Measurements from ENCODE around the gene THOP1. TPM values are rescaled to one million over a fixed set of nuclear protein-coding genes. Genes with fewer than 3 reads are reported as not detected.

THOP1 gene
- total RNA-seq, 1 experiment from 2014 or later: 85.8 TPM

- POLR2A ChIA-PET (ENCODE audit: unreplicated experiment): no interaction called here
- no peaks in the 10 kb centered on the region for H3K27me3 ChIP-seq (ENCODE audit: insufficient read depth, low read depth)
- no peaks in the 10 kb centered on the region for H3K9me3 ChIP-seq (ENCODE audit: insufficient read depth, low read depth)
- CTCF ChIA-PET: no interaction called here
- H3K79me2 ChIP-seq (ENCODE audit: low read depth): peaks cover 76% of the 10 kb centered on the region
- peaks cover 8% of the 10 kb centered on the region; the same call in 1 of the 2 replicates for H3F3A ChIP-seq (ENCODE audit: insufficient read depth, low read depth)
- peaks cover 10% of the 10 kb centered on the region; the same call in 1 of the 2 replicates for H3K4me1 ChIP-seq (replicated peaks; ENCODE audit: insufficient read depth)
- TF ChIP-seq EZH2 (IDR thresholded peaks at IDR 0.05; ENCODE audit: low read depth): no peak
- H4K20me1 ChIP-seq (ENCODE audit: insufficient read depth): peaks cover 14% of the 10 kb centered on the region
- DNase-seq: no peak
- no TSS peak for BruUV-seq (replicated peaks)
- H3K36me3 ChIP-seq (ENCODE audit: low read depth): no peaks in the 10 kb centered on the region
- H3K27ac ChIP-seq: no peak overlapping the region
- no peak overlapping the region for H2AFZ ChIP-seq
- H3K4me3 ChIP-seq: no peak overlapping the region
- H3K9me2 ChIP-seq (ENCODE audit: insufficient read depth): no peaks in the 10 kb centered on the region
- intact Hi-C loops (cut with micrococcal nuclease; ENCODE audit: unreplicated experiment): no loop called here
- no peak overlapping the region for H3K4me2 ChIP-seq
These were observed 5.0 kb upstream of the THOP1 start for GRCh38 chr19:2780284-2780683.

- peak overlapping the region; percentile 89 for H3K4me2 ChIP-seq
- no peaks in the 10 kb centered on the region for H3K27me3 ChIP-seq (ENCODE audit: insufficient read depth, low read depth)
- intact Hi-C loops (cut with micrococcal nuclease; ENCODE audit: unreplicated experiment): no loop called here
- no TSS peak for BruUV-seq (replicated peaks)
- ChIA-PET CTCF (interaction anchor here (0.6 kb wide), 1 partner anchor 65 kb away, joined by 3 read pairs; no protein-coding TSS in a partner anchor), POLR2A (ENCODE audit: unreplicated experiment) (interaction anchor here (0.7 kb wide), 1 partner anchor 23 kb away, joined by 4 read pairs; no protein-coding TSS in a partner anchor)
- no peaks in the 10 kb centered on the region for H3K36me3 ChIP-seq (ENCODE audit: low read depth)
- peak overlapping the region; percentile 34; the same call in 1 of the 2 replicates for H3K27ac ChIP-seq
- TF ChIP-seq CTCF (conservative IDR thresholded peaks at IDR 0.05) (no peak), EZH2 (IDR thresholded peaks at IDR 0.05; ENCODE audit: low read depth) (no peak)
- peaks cover 10% of the 10 kb centered on the region for H4K20me1 ChIP-seq (ENCODE audit: insufficient read depth)
- no peaks in the 10 kb centered on the region for H3K9me2 ChIP-seq (ENCODE audit: insufficient read depth)
- peaks cover 74% of the 10 kb centered on the region for H3K79me2 ChIP-seq (ENCODE audit: low read depth)
- peak overlapping the region; percentile 81 for H2AFZ ChIP-seq
- no peaks in the 10 kb centered on the region for H3K9me3 ChIP-seq (ENCODE audit: insufficient read depth, low read depth)
- no peak for DNase-seq
- peaks cover 8% of the 10 kb centered on the region; the same call in 1 of the 2 replicates for H3F3A ChIP-seq (ENCODE audit: insufficient read depth, low read depth)
- H3K4me1 ChIP-seq (replicated peaks; ENCODE audit: insufficient read depth): peaks cover 10% of the 10 kb centered on the region; the same call in 1 of the 2 replicates
- H3K4me3 ChIP-seq: peak overlapping the region; percentile 72
These were observed 2.9 kb upstream of the THOP1 start for GRCh38 chr19:2782329-2782935.

GRCh38 chr19:2782936-2783780, 2.1 kb upstream of the THOP1 start, which contains the start of gene SGTA:
TSS of gene SGTA (minus strand) at chr19:2783273. CDS start at chr19:2769068, 14,205 bp downstream.
- no peaks in the 10 kb centered on the region for H3K9me2 ChIP-seq (ENCODE audit: insufficient read depth)
- POLR2A ChIA-PET (ENCODE audit: unreplicated experiment): interaction anchor here (0.6 kb wide), 1 partner anchor 163 kb away, joined by 3 read pairs; no protein-coding TSS in a partner anchor
- peak within 1 kb of the TSS; percentile 72 for H3K4me3 ChIP-seq
- no peaks in the 10 kb centered on the region for H3K36me3 ChIP-seq (ENCODE audit: low read depth)
- BruUV-seq (replicated peaks): no TSS peak
- intact Hi-C loops (cut with micrococcal nuclease; ENCODE audit: unreplicated experiment): no loop called here
- H3K79me2 ChIP-seq (ENCODE audit: low read depth): peaks cover 74% of the 10 kb centered on the region
- peak; percentile 93 for DNase-seq
- no peaks in the 10 kb centered on the region for H3K27me3 ChIP-seq (ENCODE audit: insufficient read depth, low read depth)
- CTCF ChIA-PET: interaction anchor here (0.5 to 0.6 kb wide), 2 partner anchors 141 to 1202 kb away, joined by 3 read pairs; partner anchors contain the start of gene EEF2
- peak within 1 kb of the TSS; percentile 73 for H3K27ac ChIP-seq
- H3K4me2 ChIP-seq: peak within 1 kb of the TSS; percentile 89
- no peaks in the 10 kb centered on the region for H3K9me3 ChIP-seq (ENCODE audit: insufficient read depth, low read depth)
- TF ChIP-seq CTCF (conservative IDR thresholded peaks at IDR 0.05): no peak; the same call in 1 of the 2 replicates
- no peak for TF ChIP-seq EZH2 (IDR thresholded peaks at IDR 0.05; ENCODE audit: low read depth)
- peaks cover 10% of the 10 kb centered on the region; the same call in 1 of the 2 replicates for H3K4me1 ChIP-seq (replicated peaks; ENCODE audit: insufficient read depth)
- H2AFZ ChIP-seq: peak within 1 kb of the TSS; percentile 92
- H3F3A ChIP-seq (ENCODE audit: insufficient read depth, low read depth): peaks cover 8% of the 10 kb centered on the region; the same call in 1 of the 2 replicates
- H4K20me1 ChIP-seq (ENCODE audit: insufficient read depth): peaks cover 7% of the 10 kb centered on the region

All from PC-9 (cell line).